HCT116 (cell line): ENCODE measurements around the gene MARK1. TPM values are rescaled to one million over a fixed set of nuclear protein-coding genes. Genes with fewer than 3 reads are reported as not detected.

Experiments
- ATAC-seq: fragments of 200-7000 bp; cut with Tn5 transposase; 2 replicates; pipeline ENCODE4 v1.9.1; 2020; ENCODE audit warnings: mild to moderate bottlenecking, moderate library complexity
- BruUV-seq: library from RNA; stranded (reverse); fragments of 400-500 nt; replicated peaks from 2 replicates; lab custom pipeline; 2021; lab: Mats Ljungman, UMichigan
- CTCF ChIA-PET: fragments of 300-600 bp; sonication (Branson Sonifier 250); formaldehyde crosslinking; loops from one replicate; lab custom pipeline; 2021; ENCODE audit warnings: antibody characterized with exemption; lab: Charles Lee
- POLR2A ChIA-PET: fragments of 300-600, 350-600 bp; sonication (Branson Sonifier 250); formaldehyde crosslinking; loops from one replicate; lab custom pipeline; 2021; ENCODE audit warnings: antibody characterized with exemption; lab: Charles Lee
- RAD21 ChIA-PET, 2 experiments: fragments of 300-600 bp; sonication (Branson Sonifier 250); formaldehyde crosslinking; loops; one replicate each; lab custom pipeline; 2023; ENCODE audit warnings: low total read pairs in 2 of 2; ENCODE audit not compliant: uncharacterized antibody in 2 of 2, unreplicated experiment in 2 of 2, low non-redundant PET in 1 of 2; lab: Charles Lee
- DNase-seq: peaks from one replicate; pipeline ENCODE4 v3.0.0-alpha.2; 2010; ENCODE audit warnings: low read depth, low spot score
- H2AFZ ChIP-seq: fragments of 200-600 bp; shearing (Covaris generic), sonication (generic); 2 replicates; pipeline ENCODE4 v1.6.1; 2017; ENCODE audit warnings: low read depth, mixed run types, mixed read lengths, antibody characterized with exemption, low read length; ENCODE audit not compliant: poor library complexity, severe bottlenecking
- H3K27ac ChIP-seq: 2 replicates; pipeline ENCODE4 v1.5.1; 2012; ENCODE audit warnings: low read depth, low read length
- H3K27me3 ChIP-seq: fragments of 200-600 bp; sonication (generic); 2 replicates; pipeline ENCODE4 v1.6.1; 2016; ENCODE audit warnings: mixed run types, low read length, mixed read lengths; ENCODE audit not compliant: insufficient read depth
- H3K36me3 ChIP-seq, 2 experiments: fragments of 200-500 bp in 1 of 2; fragments of 200-600 bp in 1 of 2; sonication (Bioruptor generic) in 1 of 2; sonication (generic) in 1 of 2; 2 replicates each; pipeline versions ENCODE4 v1.5.1 to v1.6.1; 2014 to 2016; ENCODE audit warnings: low read length in 2 of 2, inconsistent platforms in 1 of 2, mixed read lengths in 1 of 2, mixed run types in 1 of 2; ENCODE audit not compliant: insufficient read depth in 2 of 2, control insufficient read depth in 1 of 2
- H3K4me1 ChIP-seq, 2 experiments: fragments of 200-600 bp in 1 of 2; sonication (generic) in 1 of 2; 2 replicates each; pipeline versions ENCODE4 v1.5.1 to v1.6.1; 2012 to 2017; ENCODE audit warnings: low read length in 2 of 2, inconsistent platforms in 1 of 2, mild to moderate bottlenecking in 1 of 2, mixed read lengths in 1 of 2, mixed run types in 1 of 2, moderate library complexity in 1 of 2; ENCODE audit not compliant: insufficient read depth in 2 of 2, control insufficient read depth in 1 of 2
- H3K4me2 ChIP-seq: fragments of 200-600 bp; sonication (generic); 2 replicates; pipeline ENCODE4 v1.6.1; 2017; ENCODE audit warnings: mixed run types, low read length, mixed read lengths
- H3K4me3 ChIP-seq, 2 experiments: fragments of 200-600 bp in 1 of 2; sonication (generic) in 1 of 2; replicated peaks in 1 of 2; 2 replicates each; pipeline ENCODE4 v1.5.1; 2011 to 2016; ENCODE audit warnings: low read length in 2 of 2, control low read depth in 1 of 2, low read depth in 1 of 2, mild to moderate bottlenecking in 1 of 2, mixed read lengths in 1 of 2, mixed run types in 1 of 2
- H3K79me2 ChIP-seq: fragments of 200-600 bp; sonication (generic); 2 replicates; pipeline ENCODE4 v1.6.1; 2017; ENCODE audit warnings: mild to moderate bottlenecking, mixed run types, low read length, moderate library complexity, mixed read lengths; ENCODE audit not compliant: insufficient read depth
- H3K9ac ChIP-seq: fragments of 200-600 bp; sonication (generic); 2 replicates; pipeline ENCODE4 v1.6.1; 2016; ENCODE audit warnings: low read length, mixed read lengths
- H3K9me2 ChIP-seq: fragments of 200-600 bp; sonication (generic), shearing (Covaris generic); 2 replicates; pipeline ENCODE4 v1.6.1; 2017; ENCODE audit warnings: mixed run types, mild to moderate bottlenecking, moderate library complexity; ENCODE audit not compliant: insufficient read depth
- H3K9me3 ChIP-seq, 2 experiments: fragments of 200-500 bp in 1 of 2; fragments of 200-600 bp in 1 of 2; sonication (Bioruptor generic) in 1 of 2; sonication (generic) in 1 of 2; 2 replicates each; pipeline ENCODE4 v1.6.1; 2014 to 2017; ENCODE audit warnings: low read length in 2 of 2, mixed read lengths in 2 of 2, inconsistent platforms in 1 of 2, low read depth in 1 of 2, mild to moderate bottlenecking in 1 of 2, mixed run types in 1 of 2, moderate library complexity in 1 of 2; ENCODE audit not compliant: control insufficient read depth in 1 of 2, insufficient read depth in 1 of 2
- H4K20me1 ChIP-seq: fragments of 200-600 bp; sonication (generic), shearing (Covaris generic); 2 replicates; pipeline ENCODE4 v1.6.1; 2017; ENCODE audit warnings: mixed run types, mild to moderate bottlenecking, moderate library complexity; ENCODE audit not compliant: insufficient read depth
- CTCF ChIP-seq, 3 experiments: fragments of 200-600 bp in 1 of 3; sonication (generic) in 1 of 3; IDR thresholded peaks in 2 of 3; conservative IDR thresholded peaks in 1 of 3; 2 replicates each; pipeline ENCODE4 v1.5.1; 2012 to 2017; ENCODE audit warnings: low read depth in 2 of 3, low read length in 2 of 3, antibody characterized with exemption in 1 of 3, borderline replicate concordance in 1 of 3, control low read depth in 1 of 3, mild to moderate bottlenecking in 1 of 3, mixed read lengths in 1 of 3, mixed run types in 1 of 3, moderate library complexity in 1 of 3; ENCODE audit not compliant: insufficient read depth in 1 of 3
- ELF1 ChIP-seq: IDR thresholded peaks from 2 replicates; pipeline ENCODE4 v1.6.1; 2012; ENCODE audit warnings: low read depth, borderline replicate concordance
- FOSL1 ChIP-seq: IDR thresholded peaks from 2 replicates; pipeline ENCODE4 v1.6.1; 2012; ENCODE audit warnings: low read depth
- MAX ChIP-seq: IDR thresholded peaks from 2 replicates; pipeline ENCODE4 v1.6.1; 2012
- POLR2A ChIP-seq: IDR thresholded peaks from 2 replicates; pipeline ENCODE4 v1.7.0; 2011; ENCODE audit warnings: borderline replicate concordance; ENCODE audit not compliant: insufficient read depth, insufficient read length; ENCODE audit errors: extremely low read depth
- POLR2AphosphoS5 ChIP-seq: IDR thresholded peaks from 2 replicates; pipeline ENCODE4 v1.6.1; 2011; ENCODE audit warnings: mild to moderate bottlenecking, low read depth, low read length, moderate library complexity
- RAD21 ChIP-seq: IDR thresholded peaks from 2 replicates; pipeline ENCODE4 v1.6.1; 2012; ENCODE audit warnings: low read depth, mild to moderate bottlenecking
- SIN3A ChIP-seq: IDR thresholded peaks from 2 replicates; pipeline ENCODE4 v1.6.1; 2012; ENCODE audit warnings: low read depth
- SP1 ChIP-seq: IDR thresholded peaks from 2 replicates; pipeline ENCODE4 v1.6.1; 2012; ENCODE audit warnings: low read depth
- TCF7L2 ChIP-seq: IDR thresholded peaks from 2 replicates; pipeline ENCODE4 v1.7.0; 2011; ENCODE audit warnings: borderline replicate concordance, inconsistent platforms; ENCODE audit not compliant: insufficient read depth, insufficient read length; ENCODE audit errors: extremely low read depth
- YY1 ChIP-seq: IDR thresholded peaks from 2 replicates; pipeline ENCODE4 v1.6.1; 2011; ENCODE audit warnings: low read length, low read depth, moderate library complexity, mild to moderate bottlenecking; ENCODE audit not compliant: insufficient replicate concordance; ENCODE audit errors: extremely low read depth
- ZBTB33 ChIP-seq: IDR thresholded peaks from 2 replicates; pipeline ENCODE4 v1.6.1; 2011; ENCODE audit warnings: mild to moderate bottlenecking, low read length, moderate library complexity; ENCODE audit not compliant: insufficient replicate concordance; ENCODE audit errors: extremely low read depth
- ZFX ChIP-seq: fragments of 450-650 bp; IDR thresholded peaks from 2 replicates; pipeline ENCODE4 v1.6.1; 2017
- intact Hi-C: fragments of 100-400 bp; cut with micrococcal nuclease; formaldehyde crosslinking; loops from 2 replicates; pipeline ENCODE4 v1.10.0; 2022
- total RNA-seq: library from RNA; stranded (reverse); gene quantifications from one replicate; pipeline ENCODE4 v1.2.1, GENCODE V29; 2021; ENCODE audit not compliant: unreplicated experiment

Gene MARK1
- total RNA-seq, 1 experiment from 2014 or later = 3.6 TPM

GRCh38 chr1:220579317-220579716, 51.4 kb downstream of the MARK1 start:
- Histone ChIP-seq H3K27ac (no peak overlapping the region), H3K4me1 (no peaks in the 10 kb centered on the region), H3K4me2 (no peak overlapping the region), H3K79me2 (no peaks in the 10 kb centered on the region), H2AFZ (no peak overlapping the region), H3K9me3 (peaks cover under 1 to 1% of the 10 kb centered on the region in 2 experiments; a peak in 1 of 4 replicates), H3K4me3 (no peak overlapping the region), H3K9me2 (no peaks in the 10 kb centered on the region), H4K20me1 (no peaks in the 10 kb centered on the region), H3K27me3 (no peaks in the 10 kb centered on the region), H3K36me3 (no peaks in the 10 kb centered on the region), H3K9ac (no peak overlapping the region)
- ChIA-PET POLR2A (no interaction called here), CTCF (no interaction called here), RAD21 (no interaction called here)
- DNase-seq (no peak), ATAC-seq (no peak)
- TF ChIP-seq SIN3A (no peak), POLR2A (no peak), CTCF (IDR thresholded peaks at IDR 0.05 in 2 of 3, conservative IDR thresholded peaks at IDR 0.05 in 1 of 3; ENCODE audit: borderline replicate concordance in 1 of 3, insufficient read depth in 1 of 3, low read depth in 2 of 3, low read length in 2 of 3) (no peak), ZBTB33 (no peak), ZFX (no peak), POLR2AphosphoS5 (no peak), YY1 (no peak), FOSL1 (no peak), RAD21 (no peak), MAX (no peak), ELF1 (no peak), TCF7L2 (no peak), SP1 (no peak)
- no TSS peak for BruUV-seq
- intact Hi-C loops = no loop called here
